Measurements from ENCODE around the gene FANCC. TPM values are rescaled to one million over a fixed set of nuclear protein-coding genes. Genes with fewer than 3 reads are reported as not detected.
A peak's percentile ranks its signal among the peaks of the same experiment; 100 is the strongest.

Gene FANCC
- total and polyA plus RNA-seq, 5 donors from 2014 or later, result 2.8 to 7.5 (median 5.4) TPM

DNA sequence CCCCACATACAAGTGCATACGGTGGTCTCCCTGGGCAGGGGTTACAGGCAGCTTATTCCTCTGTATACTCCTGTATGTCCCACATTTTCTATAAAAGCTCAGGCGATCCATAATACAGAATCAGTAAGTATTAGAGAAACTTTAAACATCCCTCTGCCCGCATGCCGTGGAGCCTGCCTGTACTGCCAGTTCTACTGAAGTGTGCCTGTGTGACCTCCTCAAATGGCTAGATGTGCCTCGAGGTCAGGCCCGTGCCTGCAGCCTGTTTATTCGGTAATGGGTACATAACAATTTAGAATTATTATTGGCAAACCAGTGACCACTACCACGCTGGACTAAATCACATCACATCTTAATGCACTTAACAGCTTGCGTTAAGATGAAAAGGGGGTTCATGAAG, 190.8 kb downstream of the FANCC start:
- Histone ChIP-seq H3K27me3 (ENCODE audit: control insufficient read depth, insufficient read depth, low read length) (no peaks in the 10 kb centered on the region), H3K36me3 (ENCODE audit: control insufficient read depth, insufficient read depth, low read length) (no peaks in the 10 kb centered on the region), H3K27ac (ENCODE audit: insufficient read depth, low read length, poor library complexity, severe bottlenecking) (no peak overlapping the region), H3K9me3 (ENCODE audit: control insufficient read depth in 2 of 2, low read length in 2 of 2) (no peaks in the 10 kb centered on the region), H3K4me3 (ENCODE audit: low read depth, low read length) (no peak overlapping the region), H3K4me1 (ENCODE audit: control insufficient read depth, insufficient read depth, low read length, poor library complexity, severe bottlenecking) (peaks cover 4% of the 10 kb centered on the region)
- Mint-ChIP-seq H3K36me3 (no peaks in the 10 kb centered on the region), H3K27me3 (no peaks in the 10 kb centered on the region), H3K4me3 (no peak overlapping the region), H3K4me1 (peaks cover 0 to 3% (median 1%) of the 10 kb centered on the region in 4 donors), H3K9me3 (no peaks in the 10 kb centered on the region), H3K27ac (no peak overlapping the region)
- DNase-seq (no peak), ATAC-seq (ENCODE audit: low read depth in 2 of 2) (no peak)

DNA sequence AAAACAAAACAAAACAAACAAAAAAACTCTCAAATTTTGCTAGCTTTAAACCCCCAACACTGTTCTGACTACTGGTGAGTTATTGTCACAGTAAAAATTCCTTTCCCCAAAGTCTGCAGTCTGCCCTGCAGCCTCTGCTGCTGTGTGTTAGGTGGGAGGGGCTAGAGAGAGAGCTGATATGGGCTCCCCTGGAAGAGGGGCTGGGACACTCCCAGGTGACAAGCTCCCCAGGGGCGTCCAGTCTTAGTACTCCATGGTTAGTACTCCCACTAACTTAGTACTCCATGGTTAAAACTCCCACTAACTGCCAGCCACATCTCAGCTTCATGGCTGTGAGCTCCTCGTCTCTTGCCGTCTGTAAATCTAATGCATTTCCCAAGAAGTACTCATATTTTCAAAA, 191.9 kb downstream of the FANCC start:
- H3K4me1 ChIP-seq (ENCODE audit: control insufficient read depth, insufficient read depth, low read length, poor library complexity, severe bottlenecking), result peaks cover 4% of the 10 kb centered on the region
- H3K4me3 Mint-ChIP-seq, result no peak overlapping the region
- no peak overlapping the region for H3K27ac Mint-ChIP-seq
- H3K27me3 Mint-ChIP-seq, result no peaks in the 10 kb centered on the region
- no peaks in the 10 kb centered on the region for H3K36me3 ChIP-seq (ENCODE audit: control insufficient read depth, insufficient read depth, low read length)
- H3K36me3 Mint-ChIP-seq, result no peaks in the 10 kb centered on the region
- H3K27me3 ChIP-seq (ENCODE audit: control insufficient read depth, insufficient read depth, low read length), result no peaks in the 10 kb centered on the region
- no peaks in the 10 kb centered on the region for H3K9me3 ChIP-seq (ENCODE audit: control insufficient read depth in 2 of 2, low read length in 2 of 2)
- H3K27ac ChIP-seq (ENCODE audit: insufficient read depth, low read length, poor library complexity, severe bottlenecking), result no peak overlapping the region
- ATAC-seq (ENCODE audit: low read depth in 2 of 2) (no peak), DNase-seq (no peak)
- peaks cover 0 to 2% (median 0%) of the 10 kb centered on the region in 4 donors for H3K4me1 Mint-ChIP-seq
- H3K4me3 ChIP-seq (ENCODE audit: low read depth, low read length), result no peak overlapping the region
- H3K9me3 Mint-ChIP-seq, result no peaks in the 10 kb centered on the region

DNA sequence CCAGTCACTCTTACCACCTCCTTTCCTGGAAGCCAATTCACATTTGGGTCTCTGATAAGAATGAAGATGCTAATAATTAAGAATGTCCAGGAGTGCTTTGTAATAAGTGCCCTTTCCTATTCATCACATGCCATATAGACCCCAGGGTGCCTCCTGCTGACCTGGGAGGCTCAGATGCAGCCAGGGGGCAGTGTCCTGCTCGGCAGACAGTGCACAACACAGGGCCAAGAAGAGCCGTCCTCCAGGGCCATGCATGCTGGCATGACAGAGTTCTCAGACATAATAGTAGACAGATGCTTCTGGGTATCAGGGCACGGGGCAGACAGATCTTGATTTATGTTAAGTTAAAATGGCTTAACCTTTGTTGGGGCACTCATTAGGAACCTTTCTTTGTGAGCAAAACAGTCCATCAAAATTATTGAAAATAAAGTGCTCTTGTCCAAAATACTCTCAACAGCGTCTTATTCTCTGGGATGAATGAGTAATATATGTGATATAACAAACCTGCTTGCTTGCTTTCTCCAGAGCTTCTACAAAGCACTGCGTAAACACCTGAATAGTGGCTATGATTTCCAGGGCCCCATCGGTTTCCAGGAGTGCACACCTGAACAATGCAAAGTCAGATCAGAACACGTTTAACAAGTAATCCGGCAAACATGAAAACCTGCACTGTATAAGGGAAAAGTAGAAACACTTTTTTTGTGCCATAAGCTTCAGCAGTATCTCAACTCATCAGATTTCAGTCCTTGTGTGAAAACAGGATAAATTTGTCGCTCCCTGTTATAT, 192.7 kb downstream of the FANCC start:
- DNase-seq (no peak), ATAC-seq (ENCODE audit: low read depth in 2 of 2) (no peak)
- H3K4me3 ChIP-seq (ENCODE audit: low read depth, low read length), result no peak overlapping the region
- H3K27me3 ChIP-seq (ENCODE audit: control insufficient read depth, insufficient read depth, low read length), result no peaks in the 10 kb centered on the region
- no peaks in the 10 kb centered on the region for H3K36me3 ChIP-seq (ENCODE audit: control insufficient read depth, insufficient read depth, low read length)
- H3K27ac Mint-ChIP-seq, result no peak overlapping the region
- no peaks in the 10 kb centered on the region for H3K9me3 Mint-ChIP-seq
- no peaks in the 10 kb centered on the region for H3K9me3 ChIP-seq (ENCODE audit: control insufficient read depth in 2 of 2, low read length in 2 of 2)
- H3K4me1 ChIP-seq (ENCODE audit: control insufficient read depth, insufficient read depth, low read length, poor library complexity, severe bottlenecking), result peaks cover 4% of the 10 kb centered on the region
- H3K4me3 Mint-ChIP-seq, result no peak overlapping the region
- H3K4me1 Mint-ChIP-seq, result peaks cover 0 to 2% (median 0%) of the 10 kb centered on the region in 4 donors
- no peak overlapping the region for H3K27ac ChIP-seq (ENCODE audit: insufficient read depth, low read length, poor library complexity, severe bottlenecking)
- no peaks in the 10 kb centered on the region for H3K36me3 Mint-ChIP-seq
- H3K27me3 Mint-ChIP-seq, result no peaks in the 10 kb centered on the region

GRCh38 chr9:95120781-95121370, 196.6 kb downstream of the FANCC start:
- H3K27me3 ChIP-seq (ENCODE audit: control insufficient read depth, insufficient read depth, low read length), result no peaks in the 10 kb centered on the region
- H3K27ac ChIP-seq (ENCODE audit: insufficient read depth, low read length, poor library complexity, severe bottlenecking), result no peak overlapping the region
- Mint-ChIP-seq H3K27ac (no peak overlapping the region), H3K9me3 (no peaks in the 10 kb centered on the region), H3K4me3 (no peak overlapping the region), H3K4me1 (peaks cover 0 to under 1% (median 0%) of the 10 kb centered on the region in 4 donors), H3K36me3 (peaks cover 13% of the 10 kb centered on the region), H3K27me3 (no peaks in the 10 kb centered on the region)
- no peaks in the 10 kb centered on the region for H3K4me1 ChIP-seq (ENCODE audit: control insufficient read depth, insufficient read depth, low read length, poor library complexity, severe bottlenecking)
- no peak overlapping the region for H3K4me3 ChIP-seq (ENCODE audit: low read depth, low read length)
- DNase-seq, result no peak
- H3K9me3 ChIP-seq (ENCODE audit: control insufficient read depth in 2 of 2, low read length in 2 of 2), result no peaks in the 10 kb centered on the region
- no peak for ATAC-seq (ENCODE audit: low read depth in 2 of 2)
- H3K36me3 ChIP-seq (ENCODE audit: control insufficient read depth, insufficient read depth, low read length), result no peaks in the 10 kb centered on the region

DNA sequence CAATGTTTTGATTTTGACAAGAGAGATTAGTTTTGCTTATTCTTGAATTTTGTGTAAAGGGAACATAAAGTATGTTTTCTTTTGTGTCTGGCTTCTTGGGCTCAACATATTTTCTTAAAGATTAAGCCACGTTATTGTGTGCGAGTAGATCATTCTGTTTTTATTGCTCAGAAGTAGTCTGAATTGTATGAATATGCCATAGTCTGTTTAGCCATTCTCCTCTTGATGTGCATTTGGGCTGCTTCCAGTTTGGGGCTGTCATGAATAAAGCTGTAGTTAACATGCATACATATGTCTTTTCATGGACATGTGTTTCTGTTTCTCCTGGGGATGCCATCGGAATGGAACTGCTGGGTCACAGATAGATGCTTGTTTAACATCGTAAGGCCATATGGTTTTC, 198.9 kb downstream of the FANCC start:
- Mint-ChIP-seq H3K4me1 (peaks cover 0 to 5% (median 0%) of the 10 kb centered on the region in 4 donors), H3K27me3 (no peaks in the 10 kb centered on the region), H3K9me3 (no peaks in the 10 kb centered on the region), H3K4me3 (no peak overlapping the region), H3K36me3 (peaks cover 13% of the 10 kb centered on the region), H3K27ac (no peak overlapping the region)
- Histone ChIP-seq H3K27ac (ENCODE audit: insufficient read depth, low read length, poor library complexity, severe bottlenecking) (no peak overlapping the region), H3K36me3 (ENCODE audit: control insufficient read depth, insufficient read depth, low read length) (no peaks in the 10 kb centered on the region), H3K9me3 (ENCODE audit: control insufficient read depth in 2 of 2, low read length in 2 of 2) (no peaks in the 10 kb centered on the region), H3K4me1 (ENCODE audit: control insufficient read depth, insufficient read depth, low read length, poor library complexity, severe bottlenecking) (no peaks in the 10 kb centered on the region), H3K27me3 (ENCODE audit: control insufficient read depth, insufficient read depth, low read length) (no peaks in the 10 kb centered on the region), H3K4me3 (ENCODE audit: low read depth, low read length) (no peak overlapping the region)
- DNase-seq (no peak), ATAC-seq (ENCODE audit: low read depth in 2 of 2) (no peak)

DNA sequence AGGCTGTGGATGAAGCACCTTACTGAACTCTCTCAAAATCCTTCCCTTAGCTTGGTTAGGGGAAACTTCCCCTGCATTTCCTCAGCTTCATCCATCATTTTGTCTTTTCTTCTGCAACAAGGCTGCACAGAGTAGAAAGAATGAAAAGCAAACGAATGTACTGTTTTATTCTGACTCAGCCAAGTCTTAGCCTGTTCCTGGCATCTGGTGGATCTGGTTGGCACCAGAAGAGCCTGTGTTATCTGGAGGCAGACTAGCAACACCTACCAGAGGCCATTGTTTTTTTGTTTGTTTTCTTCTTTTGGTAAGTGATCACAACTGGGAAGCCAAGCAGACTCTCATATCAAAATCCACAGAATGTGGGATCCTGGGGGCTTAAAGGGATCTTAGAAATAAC, 200.7 kb downstream of the FANCC start:
- Mint-ChIP-seq H3K27me3 (no peaks in the 10 kb centered on the region), H3K36me3 (peaks cover 20% of the 10 kb centered on the region), H3K4me3 (no peak overlapping the region), H3K27ac (no peak overlapping the region), H3K9me3 (no peaks in the 10 kb centered on the region), H3K4me1 (peaks cover 0 to 5% (median 0%) of the 10 kb centered on the region in 4 donors)
- no peak overlapping the region for H3K4me3 ChIP-seq (ENCODE audit: low read depth, low read length)
- H3K27ac ChIP-seq (ENCODE audit: insufficient read depth, low read length, poor library complexity, severe bottlenecking), result no peak overlapping the region
- no peaks in the 10 kb centered on the region for H3K36me3 ChIP-seq (ENCODE audit: control insufficient read depth, insufficient read depth, low read length)
- DNase-seq (no peak), ATAC-seq (ENCODE audit: low read depth in 2 of 2) (no peak)
- no peaks in the 10 kb centered on the region for H3K4me1 ChIP-seq (ENCODE audit: control insufficient read depth, insufficient read depth, low read length, poor library complexity, severe bottlenecking)
- H3K9me3 ChIP-seq (ENCODE audit: control insufficient read depth in 2 of 2, low read length in 2 of 2), result no peaks in the 10 kb centered on the region
- no peaks in the 10 kb centered on the region for H3K27me3 ChIP-seq (ENCODE audit: control insufficient read depth, insufficient read depth, low read length)

- H3K4me3 ChIP-seq (ENCODE audit: low read depth, low read length), result no peak overlapping the region
- Mint-ChIP-seq H3K27me3 (no peaks in the 10 kb centered on the region), H3K27ac (peak overlapping the region in 1 of 3 donors; percentile 56), H3K9me3 (no peaks in the 10 kb centered on the region), H3K4me1 (peaks cover 0 to 5% (median 0%) of the 10 kb centered on the region in 4 donors), H3K36me3 (peaks cover 20% of the 10 kb centered on the region), H3K4me3 (no peak overlapping the region)
- H3K27ac ChIP-seq (ENCODE audit: insufficient read depth, low read length, poor library complexity, severe bottlenecking), result no peak overlapping the region
- DNase-seq, result no peak
- no peaks in the 10 kb centered on the region for H3K4me1 ChIP-seq (ENCODE audit: control insufficient read depth, insufficient read depth, low read length, poor library complexity, severe bottlenecking)
- no peaks in the 10 kb centered on the region for H3K9me3 ChIP-seq (ENCODE audit: control insufficient read depth in 2 of 2, low read length in 2 of 2)
- H3K27me3 ChIP-seq (ENCODE audit: control insufficient read depth, insufficient read depth, low read length), result no peaks in the 10 kb centered on the region
- ATAC-seq (ENCODE audit: low read depth in 2 of 2), result no peak
- H3K36me3 ChIP-seq (ENCODE audit: control insufficient read depth, insufficient read depth, low read length), result no peaks in the 10 kb centered on the region
Observed at GRCh38 chr9:95116002-95116807, 201.3 kb downstream of the FANCC start.

All from CD4-positive, CD25-positive, alpha-beta regulatory T cell (primary cell).